ENCODE data around the gene C2CD2L. TPM values are rescaled to one million over a fixed set of nuclear protein-coding genes. Genes with fewer than 3 reads are reported as not detected.

C2CD2L gene
- total and polyA plus RNA-seq, 2 of the 13 experiments (the other 11 are each of a cell fraction or from before 2014, with no cell fraction given): 3.7 to 5.5 TPM

- TF ChIP-seq ZHX1 (CRISPR knock-in tag; IDR thresholded peaks at IDR 0.05; ENCODE audit: low read depth): no peak
- TF ChIP-seq IRX3 (CRISPR knock-in tag; IDR thresholded peaks at IDR 0.05; ENCODE audit: borderline replicate concordance, low read depth): peak; percentile 78; the same call in 1 of the 2 replicates
- TF ChIP-seq ZNF512B (CRISPR knock-in tag; IDR thresholded peaks at IDR 0.05; ENCODE audit: borderline replicate concordance): no peak
- TF ChIP-seq ZBTB34 (CRISPR knock-in tag; IDR thresholded peaks at IDR 0.05): no peak
- TF ChIP-seq SIN3A (IDR thresholded peaks at IDR 0.05; ENCODE audit: borderline replicate concordance, low read depth, low read length): 0 out of 2 replicates have a peak, but pooled peaks have one; percentile 49
- TF ChIP-seq FIP1L1 (IDR thresholded peaks at IDR 0.05; ENCODE audit: borderline replicate concordance, insufficient read depth, low read depth, low read length): peak; percentile 35; the same call in 1 of the 2 replicates
- no peak for TF ChIP-seq REL (CRISPR knock-in tag; conservative IDR thresholded peaks at IDR 0.05)
- no peak for TF ChIP-seq HMG20A (CRISPR knock-in tag; IDR thresholded peaks at IDR 0.05; ENCODE audit: borderline replicate concordance)
- no peak for TF ChIP-seq ATM (IDR thresholded peaks at IDR 0.05; ENCODE audit: borderline replicate concordance)
- TF ChIP-seq PAX8 (CRISPR knock-in tag; IDR thresholded peaks at IDR 0.05; ENCODE audit: borderline replicate concordance): no peak
- TF ChIP-seq ZNF326 (CRISPR knock-in tag; IDR thresholded peaks at IDR 0.05; ENCODE audit: borderline replicate concordance): no peak
- no peak for TF ChIP-seq YEATS4 (CRISPR knock-in tag; IDR thresholded peaks at IDR 0.05; ENCODE audit: borderline replicate concordance)
- TF ChIP-seq ZNF768 (CRISPR knock-in tag; IDR thresholded peaks at IDR 0.05): peak; percentile 21; the same call in 1 of the 2 replicates
- TF ChIP-seq ZNF619 (CRISPR knock-in tag; IDR thresholded peaks at IDR 0.05): no peak
- no peak; the same call in none of the 2 replicates for TF ChIP-seq ZNF780A (CRISPR knock-in tag; IDR thresholded peaks at IDR 0.05)
- no peak for TF ChIP-seq SIX4 (CRISPR knock-in tag; IDR thresholded peaks at IDR 0.05)
- TF ChIP-seq TBL1XR1 (IDR thresholded peaks at IDR 0.05; ENCODE audit: borderline replicate concordance, low read length, partially characterized antibody): no peak
- no peak for TF ChIP-seq NFYC (CRISPR knock-in tag; IDR thresholded peaks at IDR 0.05)
- TF ChIP-seq ZNF766 (CRISPR knock-in tag; IDR thresholded peaks at IDR 0.05; ENCODE audit: borderline replicate concordance): no peak
- no peak for TF ChIP-seq KLF12 (CRISPR knock-in tag; IDR thresholded peaks at IDR 0.05; ENCODE audit: borderline replicate concordance)
- TF ChIP-seq ZNF207 (IDR thresholded peaks at IDR 0.05; ENCODE audit: borderline replicate concordance): no peak
These were observed 13.0 kb upstream of the C2CD2L start (continued) for GRCh38 chr11:119093942-119094815.

Measured in HepG2 (cell line).